HG02973 (cell line): ENCODE results near the gene TRABD2B.

Source experiments
- ATAC-seq: cut with Tn5 transposase; IDR thresholded peaks from one replicate; pipeline ENCODE4 v1.9.1; 2021; ENCODE audit warnings: moderate library complexity; ENCODE audit not compliant: unreplicated experiment

Gene TRABD2B

GRCh38 chr1:47938520-47938919, 58.7 kb downstream of the TRABD2B start:
- ATAC-seq: no peak

GRCh38 chr1:47937586-47938254, 59.5 kb downstream of the TRABD2B start:
- ATAC-seq: no peak

GRCh38 chr1:47936916-47937551, 60.2 kb downstream of the TRABD2B start:
- ATAC-seq: no peak

- no peak for ATAC-seq
These were observed 61.3 kb downstream of the TRABD2B start for GRCh38 chr1:47935856-47936255.

- no peak for ATAC-seq
These were observed 62.0 kb downstream of the TRABD2B start for GRCh38 chr1:47935163-47935562.

- no peak for ATAC-seq
These were observed 62.9 kb downstream of the TRABD2B start for GRCh38 chr1:47934243-47934805.

- no peak for ATAC-seq
These were observed 64.4 kb downstream of the TRABD2B start for GRCh38 chr1:47932743-47933142.

- no peak for ATAC-seq
These were observed 65.8 kb downstream of the TRABD2B start for GRCh38 chr1:47931395-47931794.

GRCh38 chr1:47930210-47930840, 66.9 kb downstream of the TRABD2B start:
- ATAC-seq: no peak

GRCh38 chr1:47927165-47927564, 70.0 kb downstream of the TRABD2B start:
- no peak for ATAC-seq

GRCh38 chr1:47926461-47926999, 70.7 kb downstream of the TRABD2B start:
- ATAC-seq: no peak

- ATAC-seq: no peak
These were observed 72.7 kb downstream of the TRABD2B start for GRCh38 chr1:47924270-47925048.

GRCh38 chr1:47921935-47922415, 75.2 kb downstream of the TRABD2B start:
- no peak for ATAC-seq

GRCh38 chr1:47919113-47919833, 77.9 kb downstream of the TRABD2B start:
- no peak for ATAC-seq

- ATAC-seq: no peak
These were observed 78.8 kb downstream of the TRABD2B start for GRCh38 chr1:47918257-47918867.

GRCh38 chr1:47917687-47918086, 79.5 kb downstream of the TRABD2B start:
- no peak for ATAC-seq

GRCh38 chr1:47915677-47916353, 81.4 kb downstream of the TRABD2B start:
- ATAC-seq: no peak

GRCh38 chr1:47914952-47915676, 82.1 kb downstream of the TRABD2B start:
- no peak for ATAC-seq
